OCI-LY3 (cell line): ENCODE data around the gene ALOXE3.

Experiments used
- H2AFZ ChIP-seq: fragments of 200-600, 300-600 bp; shearing (Covaris generic); 2 replicates; pipeline ENCODE4 v1.6.0; 2014; ENCODE audit warnings: antibody characterized with exemption, low read depth, low read length
- H3K27ac ChIP-seq: fragments of 200-600, 300-600 bp; sonication (generic); 2 replicates; pipeline ENCODE4 v1.5.1; 2014; ENCODE audit warnings: mild to moderate bottlenecking, low read length, moderate library complexity, mixed read lengths
- H3K27me3 ChIP-seq: fragments of 200-600, 300-600 bp; sonication (generic); 2 replicates; pipeline ENCODE4 v1.6.1; 2014; ENCODE audit warnings: low read depth, low read length, mixed read lengths
- H3K36me3 ChIP-seq: fragments of 200-600, 300-600 bp; sonication (generic); replicated peaks from 2 replicates; pipeline ENCODE3; 2014; ENCODE audit warnings: low read depth, low read length, mixed read lengths
- H3K4me1 ChIP-seq: fragments of 300-600, 200-600 bp; sonication (generic); 2 replicates; pipeline ENCODE4 v1.6.1; 2014; ENCODE audit warnings: low read length, mixed read lengths
- H3K4me2 ChIP-seq: fragments of 200-600, 300-600 bp; sonication (generic); 2 replicates; pipeline ENCODE4 v1.6.1; 2014; ENCODE audit warnings: low read length, mixed read lengths
- H3K4me3 ChIP-seq: fragments of 300-600, 200-600 bp; sonication (generic); 2 replicates; pipeline ENCODE4 v1.5.1; 2014; ENCODE audit warnings: antibody characterized with exemption, mild to moderate bottlenecking, low read length, moderate library complexity
- H3K79me2 ChIP-seq: fragments of 300-600, 200-600 bp; shearing (Covaris generic); 2 replicates; pipeline ENCODE4 v1.6.1; 2014; ENCODE audit warnings: mild to moderate bottlenecking, low read length, mixed read lengths
- H3K9ac ChIP-seq: fragments of 300-600, 200-600 bp; shearing (Covaris generic); 2 replicates; pipeline ENCODE4 v1.6.0; 2014; ENCODE audit warnings: mild to moderate bottlenecking, low read length, moderate library complexity
- H3K9me3 ChIP-seq: fragments of 200-600, 300-600 bp; shearing (Covaris generic); 2 replicates; pipeline ENCODE4 v1.6.1; 2014; ENCODE audit warnings: low read length, mixed read lengths; ENCODE audit not compliant: insufficient read depth
- H4K20me1 ChIP-seq: fragments of 200-600, 300-600 bp; sonication (generic); 2 replicates; pipeline ENCODE4 v1.6.1; 2016; ENCODE audit warnings: low read length, mixed read lengths; ENCODE audit not compliant: insufficient read depth
- EZH2phosphoT487 ChIP-seq: fragments of 200-600 bp; shearing (Covaris generic); IDR thresholded peaks from 2 replicates; pipeline ENCODE4 v1.6.1; 2018; ENCODE audit warnings: antibody characterized with exemption, mixed run types, low read depth
- TF ChIP-seq, protein P1 (sequence below): fragments of 200-600, 300-600 bp; sonication (generic); IDR thresholded peaks from 2 replicates; pipeline ENCODE4 v1.5.1; 2014; ENCODE audit warnings: antibody characterized with exemption, low read length, low read depth

Gene ALOXE3

DNA sequence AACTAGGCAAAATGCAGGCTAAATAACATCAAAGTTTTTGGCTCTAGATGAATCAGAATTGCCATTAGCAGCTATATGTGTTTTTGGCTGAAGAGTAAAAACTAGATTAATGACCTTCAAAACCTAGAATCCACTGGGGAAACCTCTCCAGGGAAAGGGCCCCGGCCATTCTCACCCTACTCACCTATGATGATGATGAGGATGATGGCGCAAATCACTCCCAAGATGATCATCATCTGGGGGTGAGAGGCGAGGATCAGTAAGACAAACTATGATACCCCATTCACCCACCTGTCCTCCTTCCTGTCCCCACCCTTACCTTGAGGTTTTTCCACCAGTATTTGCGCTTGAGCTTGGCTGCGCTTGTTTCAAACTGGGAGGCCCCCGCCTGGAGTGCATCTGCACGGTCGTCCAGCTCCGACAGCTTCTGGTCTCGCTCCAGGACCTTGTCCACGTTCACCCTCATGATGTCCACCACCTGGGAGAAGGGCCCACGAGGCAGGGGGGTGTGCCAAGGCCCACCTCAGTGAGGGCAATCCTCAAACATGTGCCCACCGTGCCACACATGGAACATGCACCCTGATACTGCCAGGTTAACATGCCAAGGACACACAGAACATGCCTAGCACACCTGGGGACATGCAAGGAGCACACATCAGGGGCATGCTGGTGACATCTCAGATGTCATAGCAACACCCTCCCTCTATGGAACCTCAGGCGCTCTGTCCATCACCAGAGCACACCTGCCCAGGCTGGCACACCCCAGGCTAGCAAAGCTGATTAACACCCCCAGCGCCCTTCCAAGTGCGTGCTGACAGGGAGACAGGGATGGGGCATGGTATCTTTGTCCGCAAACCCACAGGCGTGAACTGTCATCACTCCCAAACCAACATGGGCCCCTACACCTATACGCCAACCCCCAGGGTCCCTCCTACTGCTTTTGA lies 43.2 kb upstream of the ALOXE3 start:
- Histone ChIP-seq H2AFZ (no peak overlapping the region), H3K27me3 (no peaks in the 10 kb centered on the region), H3K79me2 (peaks cover 21% of the 10 kb centered on the region), H3K36me3 (peaks cover 7% of the 10 kb centered on the region), H3K27ac (no peak overlapping the region; the same call in 1 of the 2 replicates), H3K9me3 (no peaks in the 10 kb centered on the region), H3K4me2 (peak overlapping the region; percentile 93), H4K20me1 (peaks cover 8% of the 10 kb centered on the region; the same call in 1 of the 2 replicates), H3K9ac (peak overlapping the region; percentile 99), H3K4me3 (peak overlapping the region; percentile 99), H3K4me1 (peaks cover 30% of the 10 kb centered on the region)
- TF ChIP-seq, protein P1, sequence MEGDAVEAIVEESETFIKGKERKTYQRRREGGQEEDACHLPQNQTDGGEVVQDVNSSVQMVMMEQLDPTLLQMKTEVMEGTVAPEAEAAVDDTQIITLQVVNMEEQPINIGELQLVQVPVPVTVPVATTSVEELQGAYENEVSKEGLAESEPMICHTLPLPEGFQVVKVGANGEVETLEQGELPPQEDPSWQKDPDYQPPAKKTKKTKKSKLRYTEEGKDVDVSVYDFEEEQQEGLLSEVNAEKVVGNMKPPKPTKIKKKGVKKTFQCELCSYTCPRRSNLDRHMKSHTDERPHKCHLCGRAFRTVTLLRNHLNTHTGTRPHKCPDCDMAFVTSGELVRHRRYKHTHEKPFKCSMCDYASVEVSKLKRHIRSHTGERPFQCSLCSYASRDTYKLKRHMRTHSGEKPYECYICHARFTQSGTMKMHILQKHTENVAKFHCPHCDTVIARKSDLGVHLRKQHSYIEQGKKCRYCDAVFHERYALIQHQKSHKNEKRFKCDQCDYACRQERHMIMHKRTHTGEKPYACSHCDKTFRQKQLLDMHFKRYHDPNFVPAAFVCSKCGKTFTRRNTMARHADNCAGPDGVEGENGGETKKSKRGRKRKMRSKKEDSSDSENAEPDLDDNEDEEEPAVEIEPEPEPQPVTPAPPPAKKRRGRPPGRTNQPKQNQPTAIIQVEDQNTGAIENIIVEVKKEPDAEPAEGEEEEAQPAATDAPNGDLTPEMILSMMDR = no peak
- TF ChIP-seq EZH2phosphoT487 = no peak

DNA sequence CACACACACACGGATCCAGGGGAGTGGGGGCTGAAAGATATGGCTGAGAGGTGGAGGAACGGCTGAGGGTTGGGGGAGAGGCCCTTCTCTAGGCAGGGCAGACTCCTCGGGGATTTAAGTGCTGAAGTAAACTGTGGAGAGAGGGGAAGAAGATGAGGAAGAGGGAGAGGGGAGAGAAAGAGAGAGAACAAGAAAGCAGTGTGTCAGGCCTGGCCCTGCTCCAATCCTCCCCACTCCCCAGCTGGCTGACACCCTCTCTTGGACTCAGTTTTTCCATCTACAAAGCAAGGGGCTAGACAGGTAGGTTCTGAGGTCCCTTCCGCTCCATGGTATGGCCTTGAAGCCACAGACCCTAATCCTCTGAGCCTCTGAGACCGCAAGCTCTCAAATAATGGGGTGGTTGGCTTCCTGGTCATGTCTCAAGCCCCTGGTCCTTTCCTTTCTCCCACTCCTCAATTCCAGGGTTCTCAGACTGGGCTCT lies 42.5 kb upstream of the ALOXE3 start:
- peaks cover 7% of the 10 kb centered on the region for H3K36me3 ChIP-seq
- no peak overlapping the region for H3K9ac ChIP-seq
- no peaks in the 10 kb centered on the region for H3K27me3 ChIP-seq
- H3K4me2 ChIP-seq = peak overlapping the region; percentile 14; the same call in 1 of the 2 replicates
- no peak for TF ChIP-seq EZH2phosphoT487
- TF ChIP-seq, protein P1 = no peak
- H3K27ac ChIP-seq = no peak overlapping the region
- no peak overlapping the region for H2AFZ ChIP-seq
- peaks cover 21% of the 10 kb centered on the region for H3K79me2 ChIP-seq
- no peaks in the 10 kb centered on the region for H3K9me3 ChIP-seq
- H3K4me1 ChIP-seq = peaks cover 30% of the 10 kb centered on the region
- H3K4me3 ChIP-seq = no peak overlapping the region
- H4K20me1 ChIP-seq = peaks cover 8% of the 10 kb centered on the region; the same call in 1 of the 2 replicates

GRCh38 chr17:8160224-8160577 lies 41.9 kb upstream of the ALOXE3 start:
- H3K9me3 ChIP-seq = no peaks in the 10 kb centered on the region
- TF ChIP-seq, protein P1 = no peak
- TF ChIP-seq EZH2phosphoT487 = no peak
- H2AFZ ChIP-seq = no peak overlapping the region
- peaks cover 7% of the 10 kb centered on the region for H3K36me3 ChIP-seq
- H3K4me2 ChIP-seq = no peak overlapping the region
- no peak overlapping the region for H3K27ac ChIP-seq
- H3K79me2 ChIP-seq = peaks cover 21% of the 10 kb centered on the region
- H3K4me1 ChIP-seq = peaks cover 34% of the 10 kb centered on the region
- H3K27me3 ChIP-seq = no peaks in the 10 kb centered on the region
- H4K20me1 ChIP-seq = peaks cover 8% of the 10 kb centered on the region; the same call in 1 of the 2 replicates
- H3K9ac ChIP-seq = no peak overlapping the region
- no peak overlapping the region for H3K4me3 ChIP-seq

- no peak overlapping the region for H2AFZ ChIP-seq
- TF ChIP-seq EZH2phosphoT487 = no peak
- TF ChIP-seq, protein P1 = no peak
- peaks cover 35% of the 10 kb centered on the region for H3K4me1 ChIP-seq
- H3K4me2 ChIP-seq = no peak overlapping the region
- no peak overlapping the region for H3K9ac ChIP-seq
- peaks cover 7% of the 10 kb centered on the region for H3K36me3 ChIP-seq
- H3K27me3 ChIP-seq = no peaks in the 10 kb centered on the region
- no peak overlapping the region for H3K27ac ChIP-seq
- H4K20me1 ChIP-seq = peaks cover 8% of the 10 kb centered on the region; the same call in 1 of the 2 replicates
- H3K4me3 ChIP-seq = no peak overlapping the region
- peaks cover 21% of the 10 kb centered on the region for H3K79me2 ChIP-seq
- no peaks in the 10 kb centered on the region for H3K9me3 ChIP-seq
These were observed 41.3 kb upstream of the ALOXE3 start for GRCh38 chr17:8159459-8160223.
